GM19328 (cell line): ENCODE measurements around the gene FAM89A.

Experiments
- ATAC-seq: cut with Tn5 transposase; IDR thresholded peaks from one replicate; pipeline ENCODE4 v1.9.1; 2021; ENCODE audit warnings: mild to moderate bottlenecking, moderate library complexity; ENCODE audit not compliant: unreplicated experiment

The FAM89A gene

DNA sequence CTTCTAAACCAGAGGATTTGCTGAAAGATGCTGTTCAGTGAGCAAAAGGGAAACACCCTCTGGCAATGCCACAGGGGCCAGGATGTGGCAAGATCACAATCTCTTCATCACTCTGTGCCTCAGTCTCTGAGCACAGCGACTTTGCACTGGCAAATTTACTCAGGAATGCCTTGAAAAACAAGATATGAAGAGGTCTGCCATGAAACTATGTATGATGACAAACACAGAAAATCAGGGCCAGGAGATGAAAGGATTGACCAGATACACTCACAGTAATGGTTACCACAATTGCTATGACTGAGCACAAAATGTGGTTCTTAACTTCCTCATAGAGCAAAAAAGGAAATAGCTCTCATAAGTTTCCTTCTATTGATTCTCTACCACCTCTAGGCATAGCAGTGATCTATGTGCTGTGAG lies 67.2 kb downstream of the FAM89A start:
- ATAC-seq = peak; percentile 75

DNA sequence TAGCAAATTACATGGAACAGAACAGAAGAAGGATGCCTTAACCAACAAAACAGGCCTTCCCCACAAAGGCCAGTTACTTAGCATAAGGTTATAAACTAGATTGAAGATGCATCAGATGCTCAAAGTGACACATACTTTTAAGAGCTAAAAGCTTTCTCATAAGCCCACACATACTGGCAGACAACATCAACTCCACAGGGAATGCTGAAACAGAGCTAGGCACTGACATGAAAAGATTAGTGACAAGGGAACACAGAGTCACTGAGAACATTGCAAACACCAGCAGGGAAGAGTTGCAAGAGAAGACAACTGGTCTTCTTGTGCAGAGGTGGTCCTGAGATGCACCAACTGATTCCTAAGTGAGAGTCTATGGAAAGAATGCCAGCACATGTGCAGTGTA lies 68.3 kb downstream of the FAM89A start:
- ATAC-seq = no peak

DNA sequence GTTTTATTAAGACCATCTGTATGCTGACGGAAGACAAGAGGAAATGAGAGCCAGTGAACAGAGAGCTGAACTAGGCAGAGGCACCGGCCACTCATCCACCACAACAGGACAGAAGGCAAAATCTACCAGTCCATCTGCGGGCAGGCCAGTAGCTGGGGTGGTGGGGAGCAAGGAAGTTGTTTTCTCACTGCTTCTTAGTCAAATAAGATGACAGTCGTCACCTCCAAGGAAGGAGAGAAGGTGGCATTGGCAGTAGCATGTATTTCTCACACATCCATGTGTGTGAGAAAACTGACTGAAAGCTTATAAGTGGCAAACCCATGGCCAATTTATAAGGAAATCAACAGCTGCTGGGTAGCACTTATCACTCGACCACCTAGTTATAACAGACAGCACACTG lies 69.6 kb downstream of the FAM89A start:
- no peak for ATAC-seq
